ENCODE data around the gene ITSN1. TPM values are rescaled to one million over a fixed set of nuclear protein-coding genes. Genes with fewer than 3 reads are reported as not detected.

Gene ITSN1
- total and polyA plus RNA-seq, 4 donors: 20.3 to 112 (median 40.2) TPM

DNA sequence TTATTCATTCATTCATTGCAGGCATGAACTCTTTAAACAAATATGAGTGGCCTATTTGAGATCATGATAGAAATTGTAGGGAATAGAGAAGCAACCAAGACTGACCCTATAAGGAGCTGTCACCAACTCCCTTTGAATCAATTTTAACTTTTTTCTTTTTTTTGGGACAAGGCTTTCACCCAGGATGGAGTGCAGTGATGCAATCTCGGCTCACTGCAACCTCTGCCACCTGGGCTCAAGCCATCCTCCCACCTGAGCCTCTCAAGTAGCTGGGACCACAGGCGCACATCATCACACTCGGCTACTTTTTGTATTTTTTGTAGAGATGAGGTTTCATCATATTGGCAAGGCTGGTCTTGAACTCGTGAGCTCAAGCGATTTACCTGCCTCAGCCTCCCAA, 290.4 kb downstream of the ITSN1 start:
- no peak for TF ChIP-seq YY1 (IDR thresholded peaks at IDR 0.05)
- no peak for TF ChIP-seq SP1 (IDR thresholded peaks at IDR 0.05)
- TF ChIP-seq, protein P1, sequence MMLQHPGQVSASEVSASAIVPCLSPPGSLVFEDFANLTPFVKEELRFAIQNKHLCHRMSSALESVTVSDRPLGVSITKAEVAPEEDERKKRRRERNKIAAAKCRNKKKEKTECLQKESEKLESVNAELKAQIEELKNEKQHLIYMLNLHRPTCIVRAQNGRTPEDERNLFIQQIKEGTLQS (IDR thresholded peaks at IDR 0.05): no peak
- TF ChIP-seq, protein P2, sequence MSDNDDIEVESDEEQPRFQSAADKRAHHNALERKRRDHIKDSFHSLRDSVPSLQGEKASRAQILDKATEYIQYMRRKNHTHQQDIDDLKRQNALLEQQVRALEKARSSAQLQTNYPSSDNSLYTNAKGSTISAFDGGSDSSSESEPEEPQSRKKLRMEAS (IDR thresholded peaks at IDR 0.05): no peak
- TF ChIP-seq NR2F2 (IDR thresholded peaks at IDR 0.05): no peak
- TF ChIP-seq TAF1 (conservative IDR thresholded peaks at IDR 0.05): no peak
- no peak for TF ChIP-seq JUND (IDR thresholded peaks at IDR 0.05)
- no peak for TF ChIP-seq FOXA2 (IDR thresholded peaks at IDR 0.05)
- TF ChIP-seq FOXA1 (IDR thresholded peaks at IDR 0.05): no peak
- TF ChIP-seq, protein P3, sequence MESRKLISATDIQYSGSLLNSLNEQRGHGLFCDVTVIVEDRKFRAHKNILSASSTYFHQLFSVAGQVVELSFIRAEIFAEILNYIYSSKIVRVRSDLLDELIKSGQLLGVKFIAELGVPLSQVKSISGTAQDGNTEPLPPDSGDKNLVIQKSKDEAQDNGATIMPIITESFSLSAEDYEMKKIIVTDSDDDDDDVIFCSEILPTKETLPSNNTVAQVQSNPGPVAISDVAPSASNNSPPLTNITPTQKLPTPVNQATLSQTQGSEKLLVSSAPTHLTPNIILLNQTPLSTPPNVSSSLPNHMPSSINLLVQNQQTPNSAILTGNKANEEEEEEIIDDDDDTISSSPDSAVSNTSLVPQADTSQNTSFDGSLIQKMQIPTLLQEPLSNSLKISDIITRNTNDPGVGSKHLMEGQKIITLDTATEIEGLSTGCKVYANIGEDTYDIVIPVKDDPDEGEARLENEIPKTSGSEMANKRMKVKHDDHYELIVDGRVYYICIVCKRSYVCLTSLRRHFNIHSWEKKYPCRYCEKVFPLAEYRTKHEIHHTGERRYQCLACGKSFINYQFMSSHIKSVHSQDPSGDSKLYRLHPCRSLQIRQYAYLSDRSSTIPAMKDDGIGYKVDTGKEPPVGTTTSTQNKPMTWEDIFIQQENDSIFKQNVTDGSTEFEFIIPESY (IDR thresholded peaks at IDR 0.05): no peak
- no peak for TF ChIP-seq HNF4A (conservative IDR thresholded peaks at IDR 0.05)
- no peak for TF ChIP-seq HNF4G (IDR thresholded peaks at IDR 0.05)
- no peak for TF ChIP-seq EGR1 (IDR thresholded peaks at IDR 0.05; ENCODE audit: low read depth in 2 of 2)
- TF ChIP-seq RXRA (IDR thresholded peaks at IDR 0.05): no peak
- TF ChIP-seq GABPA (IDR thresholded peaks at IDR 0.05 in 1 of 2, conservative IDR thresholded peaks at IDR 0.05 in 1 of 2): no peak
- no peak for TF ChIP-seq RAD21 (IDR thresholded peaks at IDR 0.05)
- TF ChIP-seq, protein P4, sequence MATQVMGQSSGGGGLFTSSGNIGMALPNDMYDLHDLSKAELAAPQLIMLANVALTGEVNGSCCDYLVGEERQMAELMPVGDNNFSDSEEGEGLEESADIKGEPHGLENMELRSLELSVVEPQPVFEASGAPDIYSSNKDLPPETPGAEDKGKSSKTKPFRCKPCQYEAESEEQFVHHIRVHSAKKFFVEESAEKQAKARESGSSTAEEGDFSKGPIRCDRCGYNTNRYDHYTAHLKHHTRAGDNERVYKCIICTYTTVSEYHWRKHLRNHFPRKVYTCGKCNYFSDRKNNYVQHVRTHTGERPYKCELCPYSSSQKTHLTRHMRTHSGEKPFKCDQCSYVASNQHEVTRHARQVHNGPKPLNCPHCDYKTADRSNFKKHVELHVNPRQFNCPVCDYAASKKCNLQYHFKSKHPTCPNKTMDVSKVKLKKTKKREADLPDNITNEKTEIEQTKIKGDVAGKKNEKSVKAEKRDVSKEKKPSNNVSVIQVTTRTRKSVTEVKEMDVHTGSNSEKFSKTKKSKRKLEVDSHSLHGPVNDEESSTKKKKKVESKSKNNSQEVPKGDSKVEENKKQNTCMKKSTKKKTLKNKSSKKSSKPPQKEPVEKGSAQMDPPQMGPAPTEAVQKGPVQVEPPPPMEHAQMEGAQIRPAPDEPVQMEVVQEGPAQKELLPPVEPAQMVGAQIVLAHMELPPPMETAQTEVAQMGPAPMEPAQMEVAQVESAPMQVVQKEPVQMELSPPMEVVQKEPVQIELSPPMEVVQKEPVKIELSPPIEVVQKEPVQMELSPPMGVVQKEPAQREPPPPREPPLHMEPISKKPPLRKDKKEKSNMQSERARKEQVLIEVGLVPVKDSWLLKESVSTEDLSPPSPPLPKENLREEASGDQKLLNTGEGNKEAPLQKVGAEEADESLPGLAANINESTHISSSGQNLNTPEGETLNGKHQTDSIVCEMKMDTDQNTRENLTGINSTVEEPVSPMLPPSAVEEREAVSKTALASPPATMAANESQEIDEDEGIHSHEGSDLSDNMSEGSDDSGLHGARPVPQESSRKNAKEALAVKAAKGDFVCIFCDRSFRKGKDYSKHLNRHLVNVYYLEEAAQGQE (IDR thresholded peaks at IDR 0.05): no peak
- TF ChIP-seq, protein P5, sequence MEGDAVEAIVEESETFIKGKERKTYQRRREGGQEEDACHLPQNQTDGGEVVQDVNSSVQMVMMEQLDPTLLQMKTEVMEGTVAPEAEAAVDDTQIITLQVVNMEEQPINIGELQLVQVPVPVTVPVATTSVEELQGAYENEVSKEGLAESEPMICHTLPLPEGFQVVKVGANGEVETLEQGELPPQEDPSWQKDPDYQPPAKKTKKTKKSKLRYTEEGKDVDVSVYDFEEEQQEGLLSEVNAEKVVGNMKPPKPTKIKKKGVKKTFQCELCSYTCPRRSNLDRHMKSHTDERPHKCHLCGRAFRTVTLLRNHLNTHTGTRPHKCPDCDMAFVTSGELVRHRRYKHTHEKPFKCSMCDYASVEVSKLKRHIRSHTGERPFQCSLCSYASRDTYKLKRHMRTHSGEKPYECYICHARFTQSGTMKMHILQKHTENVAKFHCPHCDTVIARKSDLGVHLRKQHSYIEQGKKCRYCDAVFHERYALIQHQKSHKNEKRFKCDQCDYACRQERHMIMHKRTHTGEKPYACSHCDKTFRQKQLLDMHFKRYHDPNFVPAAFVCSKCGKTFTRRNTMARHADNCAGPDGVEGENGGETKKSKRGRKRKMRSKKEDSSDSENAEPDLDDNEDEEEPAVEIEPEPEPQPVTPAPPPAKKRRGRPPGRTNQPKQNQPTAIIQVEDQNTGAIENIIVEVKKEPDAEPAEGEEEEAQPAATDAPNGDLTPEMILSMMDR (IDR thresholded peaks at IDR 0.05; ENCODE audit: low read depth, low read length, missing input control): no peak
- H3K4me1 ChIP-seq (ENCODE audit: control insufficient read depth in 4 of 4, insufficient read depth in 4 of 4, low read length in 3 of 4): peaks cover 0 to 9% (median 7%) of the 10 kb centered on the region in 4 donors
- H3K27ac ChIP-seq (ENCODE audit: low read depth in 1 of 2, low read length in 2 of 2): peak overlapping the region in 1 of 2 donors; percentile 59
- H3K4me3 ChIP-seq (ENCODE audit: low read depth in 1 of 3, low read length in 3 of 3): peak overlapping the region in 2 of 3 donors; percentile 87 to 90
- DNase-seq (ENCODE audit: low spot score): no peak
- H3K27me3 ChIP-seq (ENCODE audit: control insufficient read depth in 4 of 4, insufficient read depth in 4 of 4, low read length in 3 of 4): no peaks in the 10 kb centered on the region
- no peaks in the 10 kb centered on the region for H3K36me3 ChIP-seq (ENCODE audit: control insufficient read depth in 4 of 4, insufficient read depth in 3 of 4, low read depth in 1 of 4, low read length in 3 of 4)
- H3K9ac ChIP-seq (ENCODE audit: low read depth in 1 of 2, low read length in 2 of 2): peak overlapping the region in 1 of 2 donors; percentile 91
- WGBS: 94% methylated on average over 5 of the region's 5 CpGs
- no peaks in the 10 kb centered on the region for H3K9me3 ChIP-seq (ENCODE audit: control insufficient read depth in 4 of 4, low read length in 3 of 4)

Data from liver (tissue), 9 donors.